H1 (cell line): Measurements from ENCODE around the gene SNED1. TPM values are rescaled to one million over a fixed set of nuclear protein-coding genes. Genes with fewer than 3 reads are reported as not detected.
A peak's percentile ranks its signal among the peaks of the same experiment; 100 is the strongest.

Experiments used
- BRCA1 ChIP-seq: IDR thresholded peaks from 2 replicates; pipeline ENCODE4 v1.6.1; 2012; ENCODE audit warnings: low read depth, low read length, improper control_type of control experiment
- EZH2 ChIP-seq: fragments of 200-600 bp; sonication (generic); IDR thresholded peaks from 2 replicates; pipeline ENCODE4 v1.7.1; 2012; ENCODE audit warnings: low read depth, mild to moderate bottlenecking, moderate library complexity, low read length, inconsistent platforms; ENCODE audit not compliant: severe bottlenecking
- GABPA ChIP-seq: IDR thresholded peaks from 2 replicates; pipeline ENCODE4 v1.6.1; 2011; ENCODE audit warnings: mild to moderate bottlenecking, low read length, moderate library complexity, borderline replicate concordance; ENCODE audit not compliant: insufficient read depth
- RFX5 ChIP-seq: IDR thresholded peaks from 2 replicates; pipeline ENCODE4 v1.6.1; 2011; ENCODE audit warnings: low read depth, low read length, improper control_type of control experiment, borderline replicate concordance
- SIN3A ChIP-seq, 2 experiments: IDR thresholded peaks in 1 of 2; conservative IDR thresholded peaks in 1 of 2; 2 replicates each; pipeline ENCODE4 v1.6.1; 2011 to 2012; ENCODE audit warnings: low read length in 2 of 2, improper control_type of control experiment in 1 of 2, low read depth in 1 of 2, mild to moderate bottlenecking in 1 of 2
- TAF1 ChIP-seq: IDR thresholded peaks from 2 replicates; pipeline ENCODE4 v1.6.1; 2011; ENCODE audit warnings: mild to moderate bottlenecking, low read depth, low read length
- USF2 ChIP-seq: IDR thresholded peaks from 2 replicates; pipeline ENCODE4 v1.6.1; 2011; ENCODE audit warnings: low read length, improper control_type of control experiment
- polyA plus RNA-seq, 7 experiments: library from polyadenylated mRNA; depleted of rRNA in 3 of 7; stranded (reverse) in 5 of 7; unstranded in 2 of 7; fragments of >200 nt in 5 of 7; fragments of 200-250 nt in 2 of 7; gene quantifications; 1 replicate in 5 of 7; 2 replicates in 1 of 7; 4 replicates in 1 of 7; pipeline versions ENCODE4 v1.2.1 to v1.2.3, GENCODE V29; 2011 to 2013; ENCODE audit warnings: missing spikeins in 2 of 7, mixed read lengths in 2 of 7
- total RNA-seq: library from RNA; stranded (reverse); fragmentation: NEBNext Ultra II Directional; extraction: Animal tissue kit (Norgen Biotek cat#: 25700); gene quantifications from 2 replicates; pipeline ENCODE4 v1.2.1, GENCODE V29; 2021
- TF ChIP-seq, protein P1 (sequence below): IDR thresholded peaks from 2 replicates; pipeline ENCODE4 v1.6.1; 2012; ENCODE audit warnings: inconsistent platforms
- TF ChIP-seq, protein P2 (sequence below): IDR thresholded peaks from 2 replicates; pipeline ENCODE4 v1.6.1; 2012; ENCODE audit warnings: low read length, inconsistent platforms

The SNED1 gene
- total and polyA plus RNA-seq, 2 of the 8 experiments (the other 6 are each of a cell fraction or from before 2014, with no cell fraction given) = 1.9 TPM

DNA sequence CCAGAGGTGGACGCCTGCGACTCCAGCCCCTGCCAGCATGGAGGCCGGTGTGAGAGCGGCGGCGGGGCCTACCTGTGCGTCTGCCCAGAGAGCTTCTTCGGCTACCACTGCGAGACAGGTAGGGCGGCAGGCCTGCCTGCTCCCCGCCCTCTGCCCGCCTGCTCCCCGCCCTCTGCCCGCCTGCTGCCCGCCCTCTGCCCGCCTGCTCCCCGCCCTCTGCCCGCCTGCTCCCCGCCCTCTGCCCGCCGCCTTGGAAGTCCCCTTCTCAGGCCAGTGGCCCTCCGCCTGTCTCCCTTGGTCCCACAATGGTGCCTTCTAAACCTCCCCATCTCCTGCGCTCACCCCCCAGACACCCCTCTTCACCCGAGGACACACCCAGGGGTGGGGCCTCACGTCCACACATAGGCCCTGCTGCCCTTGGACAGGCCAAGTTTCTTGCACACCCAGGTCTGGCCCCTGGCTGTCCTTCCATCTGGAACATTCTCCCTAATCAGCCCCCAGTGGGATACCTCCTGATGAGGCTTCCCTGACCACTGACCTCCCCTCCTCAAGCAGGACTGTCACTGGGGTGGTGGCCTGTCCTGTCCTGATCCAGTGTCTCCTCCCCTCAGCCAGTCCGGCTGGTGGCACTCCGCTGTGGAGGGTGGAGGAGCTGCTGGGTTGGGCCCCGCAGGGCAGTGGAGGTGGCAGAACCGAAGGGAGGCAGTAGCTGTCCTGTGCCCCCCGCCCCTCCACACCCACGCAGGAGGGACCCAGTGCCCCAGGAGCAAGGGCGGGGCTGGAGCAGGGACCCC lies 65.8 kb downstream of the SNED1 start (continued):
- TF ChIP-seq SIN3A (conservative IDR thresholded peaks at IDR 0.05 in 1 of 2, IDR thresholded peaks at IDR 0.05 in 1 of 2; ENCODE audit: low read depth in 1 of 2, low read length in 2 of 2) (no peak), TAF1 (0 out of 2 replicates have a peak, but pooled peaks have one; percentile 21), GABPA (no peak), EZH2 (no peak), RFX5 (no peak), BRCA1 (no peak), USF2 (no peak)
- TF ChIP-seq, protein P1, sequence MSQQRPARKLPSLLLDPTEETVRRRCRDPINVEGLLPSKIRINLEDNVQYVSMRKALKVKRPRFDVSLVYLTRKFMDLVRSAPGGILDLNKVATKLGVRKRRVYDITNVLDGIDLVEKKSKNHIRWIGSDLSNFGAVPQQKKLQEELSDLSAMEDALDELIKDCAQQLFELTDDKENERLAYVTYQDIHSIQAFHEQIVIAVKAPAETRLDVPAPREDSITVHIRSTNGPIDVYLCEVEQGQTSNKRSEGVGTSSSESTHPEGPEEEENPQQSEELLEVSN = no peak
- TF ChIP-seq, protein P2, sequence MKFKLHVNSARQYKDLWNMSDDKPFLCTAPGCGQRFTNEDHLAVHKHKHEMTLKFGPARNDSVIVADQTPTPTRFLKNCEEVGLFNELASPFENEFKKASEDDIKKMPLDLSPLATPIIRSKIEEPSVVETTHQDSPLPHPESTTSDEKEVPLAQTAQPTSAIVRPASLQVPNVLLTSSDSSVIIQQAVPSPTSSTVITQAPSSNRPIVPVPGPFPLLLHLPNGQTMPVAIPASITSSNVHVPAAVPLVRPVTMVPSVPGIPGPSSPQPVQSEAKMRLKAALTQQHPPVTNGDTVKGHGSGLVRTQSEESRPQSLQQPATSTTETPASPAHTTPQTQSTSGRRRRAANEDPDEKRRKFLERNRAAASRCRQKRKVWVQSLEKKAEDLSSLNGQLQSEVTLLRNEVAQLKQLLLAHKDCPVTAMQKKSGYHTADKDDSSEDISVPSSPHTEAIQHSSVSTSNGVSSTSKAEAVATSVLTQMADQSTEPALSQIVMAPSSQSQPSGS = no peak
